K562 (cell line): Measurements from ENCODE around the gene UFC1. TPM values are rescaled to one million over a fixed set of nuclear protein-coding genes. Genes with fewer than 3 reads are reported as not detected.

ENCODE experiments used
- BACH1 ChIP-seq: fragments of 200-800 bp; sonication (Bioruptor generic); IDR thresholded peaks from 2 replicates; pipeline ENCODE4 v1.6.1; 2016; ENCODE audit warnings: missing genetic modification characterization, missing compliant biosample characterization
- CHCHD3 ChIP-seq: fragments of 250-450 bp; sonication (Bioruptor Pico); IDR thresholded peaks from 2 replicates; pipeline ENCODE4 v2.1.2; 2022; ENCODE audit warnings: mild to moderate bottlenecking
- MAFG ChIP-seq: fragments of 450-650 bp; conservative IDR thresholded peaks from 2 replicates; pipeline ENCODE4 v1.6.1; 2016; ENCODE audit warnings: missing genetic modification characterization, missing compliant biosample characterization
- MAZ ChIP-seq, 2 experiments: fragments of 450-650 bp in 1 of 2; sonication (generic) in 1 of 2; formaldehyde crosslinking; IDR thresholded peaks in 1 of 2; conservative IDR thresholded peaks in 1 of 2; 2 replicates each; pipeline versions ENCODE4 v1.4.0 to v1.5.0; 2020; ENCODE audit warnings: mild to moderate bottlenecking in 1 of 2, missing genetic modification reagents in 1 of 2
- NRF1 ChIP-seq, 2 experiments: fragments of 450-650 bp; IDR thresholded peaks in 1 of 2; conservative IDR thresholded peaks in 1 of 2; 2 replicates each; pipeline ENCODE4 v1.6.1; 2014; ENCODE audit warnings: mild to moderate bottlenecking in 2 of 2
- NUFIP1 ChIP-seq: fragments of 450-650 bp; IDR thresholded peaks from 2 replicates; pipeline ENCODE4 v1.6.1; 2018; ENCODE audit not compliant: partially characterized antibody
- POLR2H ChIP-seq: IDR thresholded peaks from 2 replicates; pipeline ENCODE4 v1.6.1; 2016; ENCODE audit warnings: missing genetic modification characterization, low read depth, mild to moderate bottlenecking, control low read depth, missing compliant biosample characterization, moderate library complexity
- POU5F1 ChIP-seq: fragments of 150-350 bp; IDR thresholded peaks from 2 replicates; pipeline ENCODE4 v1.6.1; 2014; ENCODE audit warnings: borderline replicate concordance, low read length, low read depth, mild to moderate bottlenecking; ENCODE audit not compliant: partially characterized antibody
- PTBP1 ChIP-seq: fragments of 200-400 bp; formaldehyde crosslinking; IDR thresholded peaks from 2 replicates; pipeline ENCODE4 v1.6.1; 2017; ENCODE audit warnings: low read depth, low read length
- RBM25 ChIP-seq: fragments of 200-400 bp; formaldehyde crosslinking; IDR thresholded peaks from 2 replicates; pipeline ENCODE4 v1.6.1; 2018; ENCODE audit warnings: low read length, low read depth, moderate library complexity; ENCODE audit not compliant: severe bottlenecking
- ZNF175 ChIP-seq: fragments of 200-800 bp; sonication (Bioruptor generic); IDR thresholded peaks from 2 replicates; pipeline ENCODE4 v1.6.1; 2016; ENCODE audit warnings: low read depth, mild to moderate bottlenecking, missing genetic modification characterization, missing compliant biosample characterization
- ZNF347 ChIP-seq: fragments of 450-650 bp; formaldehyde crosslinking; IDR thresholded peaks from 2 replicates; pipeline ENCODE4 v1.4.0; 2020; ENCODE audit warnings: low read depth, mild to moderate bottlenecking, moderate library complexity
- ZNF584 ChIP-seq: fragments of 200-800 bp; sonication (Bioruptor generic); IDR thresholded peaks from 2 replicates; pipeline ENCODE4 v1.6.1; 2016; ENCODE audit warnings: low read depth, mild to moderate bottlenecking, missing genetic modification characterization, missing compliant biosample characterization
- ZNF707 ChIP-seq: fragments of 250-450 bp; sonication (Bioruptor Pico); conservative IDR thresholded peaks from 2 replicates; pipeline ENCODE4 v1.8.0; 2022; ENCODE audit warnings: inconsistent platforms, mild to moderate bottlenecking, moderate library complexity
- polyA plus RNA-seq, 8 experiments: library from polyadenylated mRNA; depleted of rRNA in 4 of 8; stranded (reverse) in 5 of 8; unstranded in 3 of 8; fragments of >200 nt; fragmentation: Nextera tagmentation in 2 of 8; fragmentation: Illumina TruSeq in 1 of 8; extraction: Ambion mirVana in 2 of 8; extraction: Trizol in 1 of 8; gene quantifications; 2 replicates each; pipeline versions ENCODE4 v1.2.1 to v1.2.3, GENCODE V29; 2011 to 2014; ENCODE audit warnings: inconsistent platforms in 1 of 8, missing spikeins in 1 of 8
- total RNA-seq, 7 experiments: library from RNA; depleted of rRNA in 6 of 7; stranded (reverse); fragments of >200 nt in 6 of 7; fragmentation: Illumina TruSeq in 2 of 7; extraction: Trizol in 2 of 7; gene quantifications; 2 replicates each; pipeline versions ENCODE4 v1.2.1 to v1.2.3, GENCODE V29; 2011 to 2021; ENCODE audit warnings: low replicate concordance in 1 of 7
- TF ChIP-seq, protein P1 (sequence below), 2 experiments: fragments of 450-650 bp in 1 of 2; sonication (generic) in 1 of 2; formaldehyde crosslinking in 1 of 2; IDR thresholded peaks; 2 replicates each; pipeline versions ENCODE4 v1.7.1 to v1.9.0; 2016 to 2022; ENCODE audit warnings: inconsistent platforms in 1 of 2, mild to moderate bottlenecking in 1 of 2, missing genetic modification reagents in 1 of 2
- TF ChIP-seq, protein P2 (sequence below): fragments of 450-650 bp; formaldehyde crosslinking; IDR thresholded peaks from 2 replicates; pipeline ENCODE4 v1.4.0; 2020; ENCODE audit warnings: mild to moderate bottlenecking, moderate library complexity

Gene UFC1
- total and polyA plus RNA-seq, 9 of the 15 experiments (the other 6 are each of a cell fraction or from before 2014, with no cell fraction given), result 92.8 to 220 (median 161) TPM

DNA sequence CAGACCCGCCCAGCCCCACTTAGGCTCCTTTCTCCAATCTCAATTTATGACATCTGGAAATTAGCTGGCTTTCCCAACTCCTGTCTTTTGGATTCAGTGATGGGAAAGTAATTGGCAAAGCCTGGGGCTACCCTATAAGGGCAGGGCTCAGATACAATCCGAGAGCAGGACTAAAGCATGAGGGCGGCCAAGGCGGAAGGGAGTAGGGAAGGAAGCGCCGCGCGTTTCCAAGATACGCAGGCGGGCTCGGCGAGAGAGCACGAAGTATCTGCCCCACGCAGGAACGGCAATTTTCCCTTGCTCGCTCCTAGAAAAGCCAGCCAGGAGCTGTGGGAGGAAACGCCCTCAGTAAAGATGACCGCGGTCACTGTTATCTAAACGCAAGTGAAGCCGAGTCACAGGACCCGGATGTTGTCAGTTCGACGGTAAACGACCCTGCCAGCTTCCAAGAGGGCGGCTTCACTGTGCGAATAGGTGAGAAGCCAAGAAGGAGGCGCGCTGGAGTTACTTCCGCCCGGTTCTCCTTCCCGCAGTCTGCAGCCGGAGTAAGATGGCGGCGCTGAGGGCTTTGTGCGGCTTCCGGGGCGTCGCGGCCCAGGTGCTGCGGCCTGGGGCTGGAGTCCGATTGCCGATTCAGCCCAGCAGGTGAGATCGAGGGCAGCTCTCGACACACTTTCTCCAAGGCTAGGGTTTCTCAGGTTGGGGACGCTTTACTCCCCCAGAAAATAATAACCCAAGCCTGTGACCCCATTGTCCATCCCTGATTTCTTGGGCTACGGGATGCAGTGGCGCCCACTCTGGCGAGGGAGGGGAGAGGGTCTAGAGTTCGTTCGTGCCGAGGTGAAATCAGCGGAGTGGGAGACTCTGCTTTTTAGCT lies 48.3 kb downstream of the UFC1 start, which contains the start of gene NDUFS2 (continued):
- TF ChIP-seq, protein P1, sequence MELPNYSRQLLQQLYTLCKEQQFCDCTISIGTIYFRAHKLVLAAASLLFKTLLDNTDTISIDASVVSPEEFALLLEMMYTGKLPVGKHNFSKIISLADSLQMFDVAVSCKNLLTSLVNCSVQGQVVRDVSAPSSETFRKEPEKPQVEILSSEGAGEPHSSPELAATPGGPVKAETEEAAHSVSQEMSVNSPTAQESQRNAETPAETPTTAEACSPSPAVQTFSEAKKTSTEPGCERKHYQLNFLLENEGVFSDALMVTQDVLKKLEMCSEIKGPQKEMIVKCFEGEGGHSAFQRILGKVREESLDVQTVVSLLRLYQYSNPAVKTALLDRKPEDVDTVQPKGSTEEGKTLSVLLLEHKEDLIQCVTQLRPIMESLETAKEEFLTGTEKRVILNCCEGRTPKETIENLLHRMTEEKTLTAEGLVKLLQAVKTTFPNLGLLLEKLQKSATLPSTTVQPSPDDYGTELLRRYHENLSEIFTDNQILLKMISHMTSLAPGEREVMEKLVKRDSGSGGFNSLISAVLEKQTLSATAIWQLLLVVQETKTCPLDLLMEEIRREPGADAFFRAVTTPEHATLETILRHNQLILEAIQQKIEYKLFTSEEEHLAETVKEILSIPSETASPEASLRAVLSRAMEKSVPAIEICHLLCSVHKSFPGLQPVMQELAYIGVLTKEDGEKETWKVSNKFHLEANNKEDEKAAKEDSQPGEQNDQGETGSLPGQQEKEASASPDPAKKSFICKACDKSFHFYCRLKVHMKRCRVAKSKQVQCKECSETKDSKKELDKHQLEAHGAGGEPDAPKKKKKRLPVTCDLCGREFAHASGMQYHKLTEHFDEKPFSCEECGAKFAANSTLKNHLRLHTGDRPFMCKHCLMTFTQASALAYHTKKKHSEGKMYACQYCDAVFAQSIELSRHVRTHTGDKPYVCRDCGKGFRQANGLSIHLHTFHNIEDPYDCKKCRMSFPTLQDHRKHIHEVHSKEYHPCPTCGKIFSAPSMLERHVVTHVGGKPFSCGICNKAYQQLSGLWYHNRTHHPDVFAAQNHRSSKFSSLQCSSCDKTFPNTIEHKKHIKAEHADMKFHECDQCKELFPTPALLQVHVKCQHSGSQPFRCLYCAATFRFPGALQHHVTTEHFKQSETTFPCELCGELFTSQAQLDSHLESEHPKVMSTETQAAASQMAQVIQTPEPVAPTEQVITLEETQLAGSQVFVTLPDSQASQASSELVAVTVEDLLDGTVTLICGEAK (IDR thresholded peaks at IDR 0.05), result peak; percentile 95
- TF ChIP-seq, protein P1 (CRISPR knock-in tag; IDR thresholded peaks at IDR 0.05), result no peak
- TF ChIP-seq ZNF707, result 0 out of 2 replicates have a peak, but pooled peaks have one; percentile 22
- peak; percentile 81 for TF ChIP-seq POLR2H (tag)
- TF ChIP-seq RBM25, result no peak
- peak; percentile 61 to 67 for TF ChIP-seq NRF1 (conservative IDR thresholded peaks at IDR 0.05 in 1 of 2, IDR thresholded peaks at IDR 0.05 in 1 of 2)
- peak; percentile 65 for TF ChIP-seq BACH1 (tag)
- no peak for TF ChIP-seq ZNF584
- no peak for TF ChIP-seq ZNF347 (CRISPR knock-in tag)
- no peak for TF ChIP-seq PTBP1
- no peak for TF ChIP-seq POU5F1
- TF ChIP-seq, protein P2, sequence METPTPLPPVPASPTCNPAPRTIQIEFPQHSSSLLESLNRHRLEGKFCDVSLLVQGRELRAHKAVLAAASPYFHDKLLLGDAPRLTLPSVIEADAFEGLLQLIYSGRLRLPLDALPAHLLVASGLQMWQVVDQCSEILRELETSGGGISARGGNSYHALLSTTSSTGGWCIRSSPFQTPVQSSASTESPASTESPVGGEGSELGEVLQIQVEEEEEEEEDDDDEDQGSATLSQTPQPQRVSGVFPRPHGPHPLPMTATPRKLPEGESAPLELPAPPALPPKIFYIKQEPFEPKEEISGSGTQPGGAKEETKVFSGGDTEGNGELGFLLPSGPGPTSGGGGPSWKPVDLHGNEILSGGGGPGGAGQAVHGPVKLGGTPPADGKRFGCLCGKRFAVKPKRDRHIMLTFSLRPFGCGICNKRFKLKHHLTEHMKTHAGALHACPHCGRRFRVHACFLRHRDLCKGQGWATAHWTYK (CRISPR knock-in tag), result peak; percentile 53; the same call in 1 of the 2 replicates
- peak; percentile 43 to 67; a peak in 3 of 4 replicates for TF ChIP-seq MAZ (CRISPR knock-in tag; conservative IDR thresholded peaks at IDR 0.05 in 1 of 2, IDR thresholded peaks at IDR 0.05 in 1 of 2)
- TF ChIP-seq CHCHD3 (CRISPR knock-in tag), result no peak
- no peak for TF ChIP-seq MAFG (tag)
- TF ChIP-seq NUFIP1, result no peak
- TF ChIP-seq ZNF175 (CRISPR knock-in tag), result peak; percentile 73; the same call in 1 of the 2 replicates
